ENCODE measurements around the gene CIRBP. TPM values are rescaled to one million over a fixed set of nuclear protein-coding genes. Genes with fewer than 3 reads are reported as not detected.

The CIRBP gene
- total and polyA plus RNA-seq, 9 of the 15 experiments (the other 6 are each of a cell fraction or from before 2014, with no cell fraction given), result 20.5 to 327 (median 176) TPM

GRCh38 chr19:1248139-1248785 is 20.9 kb upstream of the CIRBP start, which contains the start of gene MIDN (continued):
- TF ChIP-seq RNF2 (IDR thresholded peaks at IDR 0.05) (peak; percentile 45; the same call in 1 of the 2 replicates), POLR2B (IDR thresholded peaks at IDR 0.05; ENCODE audit: low read depth, partially characterized antibody) (peak; percentile 93), TAF1 (IDR thresholded peaks at IDR 0.05; ENCODE audit: control insufficient read depth, extremely low read depth, insufficient read depth, low read length, severe bottlenecking) (peak; percentile 85), CTBP1 (IDR thresholded peaks at IDR 0.05; ENCODE audit: borderline replicate concordance) (peak; percentile 68; the same call in 1 of the 2 replicates), PKNOX1 (IDR thresholded peaks at IDR 0.05) (0 out of 2 replicates have a peak, but pooled peaks have one; percentile 36), ESRRB (CRISPR knock-in tag; IDR thresholded peaks at IDR 0.05; ENCODE audit: borderline replicate concordance) (no peak), LCOR (CRISPR knock-in tag; IDR thresholded peaks at IDR 0.05) (0 out of 2 replicates have a peak, but pooled peaks have one; percentile 46), TRIM24 (IDR thresholded peaks at IDR 0.05) (peak in 1 of 2 experiments; percentile 32; a peak in 1 of 4 replicates), CXXC5 (CRISPR knock-in tag; IDR thresholded peaks at IDR 0.05) (peak; percentile 57), L3MBTL2 (IDR thresholded peaks at IDR 0.05) (peak; percentile 47; the same call in 1 of the 2 replicates), E2F1 (CRISPR knock-in tag; IDR thresholded peaks at IDR 0.05) (peak; percentile 61; the same call in 1 of the 2 replicates), POLR2H (tag; IDR thresholded peaks at IDR 0.05; ENCODE audit: low read depth) (peak; percentile 91; the same call in 1 of the 2 replicates), KLF6 (CRISPR knock-in tag; IDR thresholded peaks at IDR 0.05; ENCODE audit: borderline replicate concordance) (no peak), NONO (IDR thresholded peaks at IDR 0.05; ENCODE audit: low read depth in 2 of 2, low read length in 1 of 2) (peak; percentile 61 to 85; a peak in 3 of 4 replicates), RBBP5 (IDR thresholded peaks at IDR 0.05; ENCODE audit: borderline replicate concordance, insufficient read depth, low read length, poor library complexity, severe bottlenecking) (peak; percentile 81), TEAD4 (IDR thresholded peaks at IDR 0.05; ENCODE audit: low read length) (no peak), TEAD4 (CRISPR knock-in tag; IDR thresholded peaks at IDR 0.05; ENCODE audit: borderline replicate concordance) (no peak), NR4A1 (CRISPR knock-in tag; IDR thresholded peaks at IDR 0.05) (no peak), NR4A1 (tag; IDR thresholded peaks at IDR 0.05) (no peak), CBFA2T2 (conservative IDR thresholded peaks at IDR 0.05) (no peak), ETS2 (tag; IDR thresholded peaks at IDR 0.05; ENCODE audit: borderline replicate concordance, poor library complexity, severe bottlenecking) (no peak), MYC (IDR thresholded peaks at IDR 0.05; ENCODE audit: low read depth, low read length) (peak; percentile 14; the same call in 1 of the 2 replicates), MYC (CRISPR knock-in tag; IDR thresholded peaks at IDR 0.05; ENCODE audit: borderline replicate concordance, low read depth) (no peak), SP1 (CRISPR knock-in tag; IDR thresholded peaks at IDR 0.05) (peak; percentile 68), NCOA2 (IDR thresholded peaks at IDR 0.05; ENCODE audit: partially characterized antibody in 2 of 2) (no peak), MEIS2 (IDR thresholded peaks at IDR 0.05; ENCODE audit: partially characterized antibody) (peak; percentile 14), PML (IDR thresholded peaks at IDR 0.05; ENCODE audit: low read length) (peak; percentile 73)

All from K562 (cell line).